Measurements from ENCODE around the gene ZCCHC9.
"Not testable (repeated sequence)": the region's sequence is repeated elsewhere in the genome, so short reads cannot be mapped to it uniquely, and the experiment has no call there.

ZCCHC9 gene

DNA sequence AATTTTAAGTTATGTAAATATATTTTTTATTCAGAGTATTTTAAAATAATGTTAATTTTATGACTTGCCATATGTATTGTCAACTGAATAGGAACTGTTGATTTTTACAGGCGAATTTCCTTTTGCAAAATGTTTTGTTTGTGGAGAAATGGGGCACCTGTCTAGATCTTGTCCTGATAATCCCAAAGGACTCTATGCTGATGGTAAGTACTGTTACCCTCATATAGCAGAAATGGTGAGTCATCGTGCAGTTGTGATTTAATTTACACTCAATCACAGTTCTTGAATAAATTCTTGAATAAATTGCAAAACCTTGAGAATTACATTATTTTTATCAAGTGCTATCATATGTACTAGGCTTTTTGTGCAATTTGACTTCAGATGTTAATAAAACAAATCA lies 7.4 kb downstream of the ZCCHC9 start:
- DNase-seq (ENCODE audit: low read depth in 2 of 2), result no peak

- DNase-seq (ENCODE audit: low read depth in 2 of 2), result no peak
Measured at GRCh38 chr5:81310402-81311063, 9.1 kb downstream of the ZCCHC9 start.

DNA sequence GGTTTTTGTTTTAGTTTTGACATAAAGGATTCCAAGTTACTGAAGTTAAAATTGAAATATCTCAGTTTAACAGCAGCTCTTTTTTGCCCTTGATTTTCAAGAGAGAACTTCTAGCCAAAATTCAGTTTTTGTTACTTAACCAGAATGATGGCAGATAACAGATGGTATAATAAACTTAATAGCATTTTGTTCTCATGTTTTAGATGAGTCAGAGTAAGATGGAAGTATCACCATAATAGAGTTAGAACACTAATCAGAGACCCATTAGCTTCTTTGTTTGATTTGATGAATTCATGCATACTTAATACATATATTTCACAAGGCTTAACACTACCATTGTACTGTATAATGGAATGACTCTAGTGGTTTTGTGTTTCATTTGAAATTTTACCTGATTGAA lies 11.9 kb downstream of the ZCCHC9 start:
- no peak for DNase-seq (ENCODE audit: low read depth in 2 of 2)

DNA sequence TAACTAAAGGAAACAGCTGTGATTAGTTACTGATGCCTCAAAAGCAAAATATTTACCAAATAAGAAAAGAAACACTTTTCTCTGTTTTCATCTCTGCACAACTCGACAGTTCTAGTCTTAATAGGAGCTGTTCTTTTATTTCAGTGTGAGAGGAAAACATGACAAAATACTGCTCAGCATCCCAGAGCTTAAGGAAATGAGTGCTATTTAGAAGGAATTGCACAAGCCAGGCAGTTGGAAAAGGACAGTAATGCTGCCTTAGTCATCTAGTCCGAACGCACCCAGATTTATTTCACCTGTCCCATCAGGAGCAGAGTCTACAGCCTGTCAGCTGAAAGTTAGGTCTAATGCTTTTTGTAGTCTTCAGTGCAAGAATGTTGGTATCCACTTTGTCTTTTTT lies 12.3 kb downstream of the ZCCHC9 start:
- DNase-seq (ENCODE audit: low read depth in 2 of 2), result no peak

DNA sequence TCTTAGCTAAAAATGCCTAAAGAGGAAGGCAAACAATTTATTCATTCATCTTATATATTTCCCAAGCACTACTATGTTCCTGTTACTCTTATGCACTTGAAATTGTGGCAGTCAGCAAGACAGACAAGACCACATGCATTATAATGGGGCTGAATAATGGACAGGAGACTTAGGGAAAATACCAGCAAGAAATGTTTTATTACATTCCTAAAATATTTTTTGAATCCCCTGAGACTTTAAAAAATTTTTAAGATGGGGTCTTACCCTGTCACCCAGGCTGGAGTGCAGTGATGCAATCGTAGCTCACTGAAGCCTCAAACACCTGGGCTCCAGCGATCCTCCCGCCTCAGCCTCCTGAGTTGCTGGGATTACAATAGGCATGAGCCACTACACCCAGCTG lies 13.2 kb downstream of the ZCCHC9 start:
- DNase-seq (ENCODE audit: low read depth in 2 of 2), result no peak

- no peak for DNase-seq (ENCODE audit: low read depth in 2 of 2)
Measured at GRCh38 chr5:81315336-81315735, 13.9 kb downstream of the ZCCHC9 start.

DNA sequence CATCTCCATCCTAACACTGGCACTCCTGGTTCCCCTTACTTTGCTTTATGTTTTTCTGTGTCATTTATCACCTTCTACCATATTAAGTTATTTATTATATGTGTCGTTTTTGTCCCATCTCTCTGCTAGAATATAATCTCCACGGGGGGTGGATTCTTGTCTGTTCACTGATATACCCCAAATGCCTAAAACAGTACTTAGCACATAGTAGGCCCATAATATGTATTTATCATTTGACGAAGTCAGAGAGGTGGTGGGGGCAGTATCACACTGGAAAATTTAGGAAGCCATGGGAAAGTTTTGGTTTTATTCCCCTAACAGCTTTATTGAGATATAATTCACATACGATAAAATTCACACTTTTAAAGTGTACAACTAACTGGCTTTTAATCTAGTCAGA lies 14.4 kb downstream of the ZCCHC9 start:
- no peak for DNase-seq (ENCODE audit: low read depth in 2 of 2)

GRCh38 chr5:81316571-81316970 lies 15.2 kb downstream of the ZCCHC9 start:
- DNase-seq (ENCODE audit: low read depth in 2 of 2), result no peak

GRCh38 chr5:81317536-81317935 lies 16.1 kb downstream of the ZCCHC9 start:
- DNase-seq (ENCODE audit: low read depth in 2 of 2), result no peak

DNA sequence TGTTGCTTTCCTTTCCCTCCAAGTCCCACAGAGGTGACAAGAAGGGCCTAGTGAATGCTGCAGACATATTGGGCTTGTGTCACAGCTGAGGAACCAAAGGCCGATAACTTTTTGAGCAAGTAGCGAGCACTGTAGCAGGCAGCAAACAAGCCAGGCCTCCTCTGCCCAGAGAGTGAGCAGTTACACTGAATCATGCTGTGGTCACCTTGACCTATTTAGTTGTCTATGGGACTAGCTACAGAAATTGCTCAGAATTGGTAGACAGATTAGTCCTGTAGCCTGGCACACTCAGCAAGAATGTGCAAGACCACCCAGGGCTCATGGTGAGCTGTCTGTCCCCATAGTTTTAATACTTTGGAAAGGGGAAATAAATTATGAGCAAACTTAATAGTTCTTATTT lies 25.2 kb downstream of the ZCCHC9 start:
- no peak for DNase-seq (ENCODE audit: low read depth in 2 of 2)

DNA sequence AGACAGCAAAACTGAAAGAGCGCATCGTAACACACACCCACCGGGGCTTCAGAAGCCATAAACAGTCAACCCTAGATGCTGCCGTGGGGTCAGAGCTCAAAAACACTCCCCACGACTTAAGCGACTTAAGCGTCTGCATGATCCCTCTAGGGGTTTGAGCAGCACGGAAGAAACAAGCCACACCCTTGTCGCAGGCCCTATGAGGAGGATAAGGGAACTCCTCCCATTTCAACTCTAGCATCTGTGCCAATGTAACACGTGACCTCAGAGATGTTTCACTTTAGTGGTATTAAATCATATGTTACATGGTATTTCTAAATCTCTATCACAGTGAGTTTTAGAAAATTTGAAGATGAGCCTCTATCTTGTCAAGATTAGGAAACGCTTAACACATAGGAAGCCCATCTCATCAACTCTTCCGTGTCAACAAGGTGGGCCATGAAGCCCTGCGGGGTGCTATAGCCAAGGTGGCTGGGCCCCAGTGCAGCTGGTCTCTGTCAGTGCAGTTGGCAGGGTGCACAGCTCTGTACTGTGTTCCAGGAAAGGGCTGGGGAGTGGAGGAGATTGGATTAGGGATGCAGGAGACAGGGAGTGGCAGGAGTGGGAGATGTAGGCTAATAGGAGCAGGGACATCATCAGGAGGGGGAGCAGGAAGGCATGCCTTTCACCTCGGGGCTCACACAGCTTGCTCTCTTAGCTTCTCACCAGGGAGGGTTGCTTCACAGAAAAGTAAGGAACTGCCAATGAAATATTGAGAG lies 33.1 kb downstream of the ZCCHC9 start:
- no peak for DNase-seq (ENCODE audit: low read depth in 2 of 2)

DNA sequence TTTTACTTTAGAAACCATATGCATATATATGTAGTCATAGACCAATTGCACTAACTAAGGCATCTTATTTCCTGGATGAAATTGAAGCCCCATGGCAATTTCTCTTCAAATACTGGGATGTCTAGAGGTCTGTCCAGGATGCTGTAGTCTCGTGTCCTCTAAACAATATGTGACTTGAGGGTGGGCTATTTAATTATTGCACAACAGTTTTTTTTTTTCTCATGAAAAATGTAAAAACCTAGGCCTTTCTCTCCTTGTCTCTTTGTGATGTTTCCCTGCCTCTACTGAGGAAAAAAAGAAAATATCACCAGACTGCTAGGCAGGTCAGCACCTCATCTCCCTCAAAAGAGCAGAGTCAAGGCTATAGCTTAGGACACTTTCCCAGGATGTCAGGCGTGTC lies 34.6 kb downstream of the ZCCHC9 start:
- no peak for DNase-seq (ENCODE audit: low read depth in 2 of 2)

DNA sequence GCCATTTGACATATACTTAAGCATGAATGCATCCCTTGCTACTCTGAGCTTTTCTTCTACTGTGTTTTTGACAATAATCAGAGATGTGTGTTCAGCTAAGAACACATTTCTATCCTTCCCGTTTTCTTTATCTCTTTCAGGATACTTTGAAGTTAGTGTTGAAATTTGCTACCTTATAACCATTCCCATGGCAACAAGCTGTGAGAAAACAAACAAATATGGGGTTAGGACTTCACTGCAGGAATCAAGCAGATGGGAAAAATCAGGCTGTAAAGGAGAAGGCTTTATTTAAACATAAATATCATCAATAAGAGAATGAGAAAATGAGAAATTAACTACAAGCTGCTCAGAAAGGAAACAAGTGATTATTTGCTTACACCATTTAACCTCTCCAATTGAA lies 35.2 kb downstream of the ZCCHC9 start:
- no peak for DNase-seq (ENCODE audit: low read depth in 2 of 2)

- no peak for DNase-seq (ENCODE audit: low read depth in 2 of 2)
Measured at GRCh38 chr5:81337803-81338202, 36.4 kb downstream of the ZCCHC9 start.

GRCh38 chr5:81338213-81338612 lies 36.8 kb downstream of the ZCCHC9 start:
- DNase-seq (ENCODE audit: low read depth in 2 of 2), result not testable (repeated sequence)

GRCh38 chr5:81344736-81345135 lies 43.3 kb downstream of the ZCCHC9 start:
- DNase-seq (ENCODE audit: low read depth in 2 of 2), result no peak

- no peak for DNase-seq (ENCODE audit: low read depth in 2 of 2)
Measured at GRCh38 chr5:81345411-81346003, 44.1 kb downstream of the ZCCHC9 start.

GRCh38 chr5:81349161-81349560 lies 47.8 kb downstream of the ZCCHC9 start:
- DNase-seq (ENCODE audit: low read depth in 2 of 2), result no peak

DNA sequence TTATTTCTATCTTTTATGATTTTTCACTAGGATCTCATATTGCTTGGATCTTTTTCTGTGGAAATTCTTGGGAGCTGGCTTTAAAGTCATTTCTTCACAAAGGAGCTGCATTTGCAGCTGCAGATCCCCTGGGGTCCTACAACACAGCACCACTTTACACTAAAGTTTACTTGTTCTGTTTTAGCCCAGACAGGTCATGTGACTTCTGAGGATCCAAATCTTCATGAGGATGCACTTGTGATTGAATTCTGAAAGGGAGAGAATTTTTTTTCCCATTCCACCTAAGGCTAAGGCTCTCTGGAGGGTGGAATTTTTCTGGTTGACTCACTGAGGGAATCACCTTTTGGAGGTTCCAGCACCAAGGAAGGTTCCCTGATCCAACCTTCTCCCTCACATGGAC lies 49.1 kb downstream of the ZCCHC9 start:
- no peak for DNase-seq (ENCODE audit: low read depth in 2 of 2)

DNA sequence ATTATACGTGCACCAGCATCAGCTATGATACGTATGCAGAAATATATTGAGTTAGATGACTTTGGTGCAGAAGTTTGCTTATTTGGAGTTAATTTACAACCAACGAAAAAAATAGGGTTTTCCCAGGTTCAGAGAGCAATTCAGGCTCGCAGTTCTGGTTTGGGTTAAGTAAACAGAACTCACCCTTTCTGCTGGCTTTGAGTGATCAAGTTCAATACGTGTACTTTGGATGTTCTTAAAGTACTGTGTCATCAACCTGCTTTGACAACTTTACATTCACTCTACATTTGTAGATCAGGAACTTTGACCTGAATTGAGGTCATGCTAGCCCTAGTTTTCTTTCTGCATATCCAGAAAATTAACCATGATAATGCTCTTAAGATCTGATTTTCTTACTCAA lies 51.8 kb downstream of the ZCCHC9 start:
- DNase-seq (ENCODE audit: low read depth in 2 of 2), result no peak

GRCh38 chr5:81354093-81354492 lies 52.7 kb downstream of the ZCCHC9 start:
- no peak for DNase-seq (ENCODE audit: low read depth in 2 of 2)

- no peak for DNase-seq (ENCODE audit: low read depth in 2 of 2)
Measured at GRCh38 chr5:81355291-81356251, 54.2 kb downstream of the ZCCHC9 start.
